HL-60/S4 (cell line): ENCODE measurements around the gene ATRIP.

ENCODE experiments used
- in situ Hi-C: fragments of 300-500 bp; cut with MboI; formaldehyde crosslinking; loops from 2 replicates; pipeline ENCODE4 v1.14.3; 2022; ENCODE audit warnings: low sequenced_read_pairs

Gene ATRIP

DNA sequence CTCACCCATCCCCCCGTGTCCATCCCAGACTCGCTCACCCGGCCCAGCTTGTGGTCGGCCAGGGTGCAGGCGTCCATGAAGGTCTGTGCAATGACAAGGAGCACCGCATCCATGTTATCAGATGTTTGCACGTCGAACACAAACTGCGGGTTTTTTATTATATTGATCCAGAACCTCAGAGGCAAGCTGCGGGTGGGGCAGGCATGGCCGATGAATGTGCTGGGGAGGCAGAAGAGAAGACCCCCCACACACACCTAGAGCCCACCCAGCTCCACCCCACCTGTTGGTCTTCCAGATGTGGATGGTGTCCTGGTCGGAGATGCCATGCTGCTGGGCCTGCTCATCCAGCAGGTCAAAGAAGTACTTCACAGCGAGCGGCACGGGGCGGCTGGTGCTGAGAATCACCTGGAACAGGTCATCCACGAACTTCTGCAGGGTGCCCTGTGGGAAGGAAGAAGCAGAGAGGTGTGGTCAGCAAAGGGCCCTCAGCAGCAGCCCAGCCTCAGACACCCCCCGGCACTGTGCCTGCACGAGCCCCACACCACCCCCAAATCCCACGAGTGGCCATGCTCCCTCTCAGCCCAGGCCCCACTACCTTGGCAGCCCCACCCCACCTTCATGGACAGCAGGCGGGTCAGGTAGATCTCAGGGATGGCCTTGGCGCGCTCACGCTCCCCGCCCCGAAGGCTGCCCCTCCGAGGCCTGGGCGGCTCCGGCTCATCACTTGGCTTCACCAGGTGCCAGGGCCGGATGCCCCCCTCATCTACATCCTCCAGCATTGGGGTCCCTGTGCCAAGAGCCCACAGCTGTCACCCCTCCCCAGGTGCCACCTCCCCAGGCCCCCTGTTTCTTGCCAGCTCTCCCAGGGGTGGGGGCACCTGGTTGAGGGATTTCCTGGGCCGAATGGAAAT lies 37.0 kb upstream of the ATRIP start:
- in situ Hi-C loops = no loop called here

DNA sequence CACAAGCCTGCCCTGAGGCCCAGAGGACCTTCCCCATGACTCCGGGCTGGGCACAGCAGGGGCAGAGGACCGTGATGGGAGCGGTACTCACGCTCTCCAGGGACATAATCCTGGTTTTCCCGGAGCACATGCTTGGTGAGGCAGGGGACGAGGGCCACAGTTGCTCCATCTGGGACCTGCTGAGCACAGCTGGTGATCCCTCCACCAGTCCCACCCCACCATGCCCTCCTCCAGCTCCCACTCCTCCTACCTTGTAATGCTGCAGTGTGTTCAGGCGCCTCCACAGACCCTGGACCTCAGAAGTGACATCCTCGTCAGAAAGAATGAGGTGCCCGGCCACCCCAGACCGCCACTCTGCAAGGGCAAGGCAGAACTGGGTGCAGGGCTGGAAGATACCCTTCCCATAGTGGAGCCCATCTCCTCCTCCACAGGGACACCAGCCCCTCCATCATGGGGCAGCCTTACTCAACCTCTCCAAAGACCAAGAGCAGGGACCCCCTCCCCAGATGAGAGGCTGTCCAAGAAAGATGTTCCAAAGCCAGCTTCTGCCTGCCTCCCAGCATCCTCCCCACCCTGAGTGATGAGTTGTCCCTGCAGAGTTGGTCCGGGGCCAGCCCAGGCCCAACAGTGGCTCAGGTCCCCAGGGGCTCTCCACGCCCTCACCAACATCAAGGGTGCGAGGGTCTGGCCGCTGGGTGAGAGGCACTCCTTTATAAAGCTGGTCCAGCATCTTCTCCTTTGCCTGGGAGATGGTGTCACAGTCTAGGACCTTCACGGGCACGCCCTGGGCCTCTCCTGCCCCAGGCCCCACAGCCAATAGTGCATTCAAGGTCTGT lies 36.1 kb upstream of the ATRIP start:
- in situ Hi-C loops = no loop called here

DNA sequence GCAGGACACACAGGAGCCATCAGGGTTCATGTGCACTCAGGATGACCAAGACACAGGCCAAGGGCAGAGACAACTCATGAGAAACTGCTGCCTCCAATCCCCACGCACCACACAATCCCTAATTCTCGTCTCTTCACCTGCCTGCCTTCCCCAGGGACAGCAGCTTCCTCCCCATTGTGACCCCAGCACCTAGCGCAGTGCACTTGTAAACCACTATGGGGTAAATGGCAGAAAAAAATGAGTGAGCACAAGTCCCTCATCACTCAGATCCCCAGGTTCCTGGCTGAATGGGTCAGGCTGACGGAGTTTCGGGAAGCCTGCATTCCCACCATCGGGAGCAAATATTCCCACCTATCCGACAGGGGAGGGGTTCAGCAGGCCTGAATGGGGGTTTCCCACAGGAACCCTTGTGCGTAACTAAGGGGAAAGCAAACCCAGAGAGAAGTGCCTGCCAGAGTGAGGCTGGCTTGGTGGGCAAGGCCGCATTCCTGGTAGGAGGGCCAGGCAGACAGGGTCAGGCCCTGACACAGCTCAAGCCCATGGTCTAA lies 35.4 kb upstream of the ATRIP start:
- in situ Hi-C loops = no loop called here

DNA sequence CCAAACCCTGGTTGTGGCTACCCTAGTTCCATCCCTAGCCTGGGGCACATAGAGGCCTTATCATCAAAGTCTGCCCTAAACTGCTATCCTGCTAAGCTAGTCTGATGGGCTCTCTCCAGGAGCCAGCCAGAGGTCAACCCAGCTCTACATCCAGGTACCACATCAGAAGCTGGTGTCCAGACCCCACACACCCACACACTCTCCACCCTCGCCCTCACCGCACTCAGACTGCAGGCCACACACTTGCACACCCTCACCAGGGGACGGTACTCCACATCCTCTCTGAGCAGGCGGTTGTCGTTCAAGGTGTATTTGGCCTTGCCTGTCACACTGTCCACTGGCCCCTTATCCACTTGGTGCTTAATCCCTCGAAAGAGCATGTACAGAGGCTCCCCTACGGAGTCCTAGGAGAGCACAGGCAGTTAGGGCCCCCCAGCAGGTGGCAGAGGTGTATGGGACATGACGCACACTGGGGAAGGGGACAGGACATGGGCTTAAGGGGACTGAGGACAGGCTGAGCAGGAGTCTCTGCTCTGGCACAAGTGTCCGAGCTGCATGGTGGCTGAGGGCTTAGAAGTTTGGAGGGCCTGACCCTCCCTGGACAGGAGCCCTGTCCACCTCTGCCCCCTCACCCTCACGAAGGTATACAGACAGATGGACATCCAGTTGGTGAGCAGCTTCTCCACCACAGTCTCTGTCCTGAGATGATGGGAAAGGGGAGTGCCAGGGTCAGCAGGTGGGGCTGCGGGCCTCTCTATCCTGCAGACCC lies 34.7 kb upstream of the ATRIP start:
- in situ Hi-C loops = no loop called here

DNA sequence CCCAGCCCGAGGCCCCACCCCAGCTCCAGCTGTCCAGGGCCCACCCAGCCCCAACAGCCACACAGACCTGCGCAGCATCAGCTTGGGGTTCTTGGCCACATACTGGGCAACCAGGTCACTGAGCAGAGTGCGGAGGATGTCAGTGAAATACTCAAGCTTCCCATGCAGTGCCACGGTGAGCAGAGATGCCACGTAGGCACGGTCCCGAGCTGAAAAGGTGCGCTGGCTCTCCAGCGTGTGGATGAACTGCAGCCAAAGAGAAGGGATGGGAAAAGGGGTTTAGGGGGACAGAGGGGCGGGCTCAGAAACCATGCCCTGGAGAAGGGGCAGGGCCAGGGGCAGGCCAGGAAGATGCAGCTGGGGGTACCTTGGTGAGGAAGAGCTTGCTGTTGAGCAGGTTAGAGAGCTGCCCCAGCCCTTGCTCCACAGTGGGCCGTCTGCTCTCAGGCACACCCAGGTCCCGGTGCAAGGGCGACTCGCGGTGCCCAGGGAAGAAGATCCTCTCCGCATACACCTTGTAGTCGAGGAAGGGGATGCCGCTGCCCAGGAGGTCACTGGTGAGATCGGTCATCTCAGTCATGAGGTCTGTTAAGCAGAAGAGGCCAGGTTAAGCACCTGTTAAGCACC lies 34.0 kb upstream of the ATRIP start:
- in situ Hi-C loops = no loop called here

DNA sequence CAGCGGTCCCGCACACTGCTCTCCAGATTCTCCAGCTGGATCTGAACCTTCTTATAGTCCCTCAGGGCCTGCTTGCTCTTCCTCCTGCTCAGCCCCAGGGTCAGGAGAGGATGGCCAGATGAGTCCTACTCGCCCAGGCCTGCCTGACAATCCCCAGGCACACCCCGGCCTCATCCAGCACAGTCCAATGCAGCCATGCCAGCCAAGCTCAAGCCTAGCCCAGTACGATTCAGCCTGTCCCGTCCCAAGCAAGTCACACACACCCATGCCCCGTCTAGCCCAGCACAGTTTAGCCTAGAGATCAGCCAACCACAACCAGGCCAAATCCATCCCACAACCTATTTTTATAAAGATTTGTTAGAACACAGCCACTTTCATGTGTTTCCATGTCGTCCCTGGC lies 33.5 kb upstream of the ATRIP start:
- in situ Hi-C loops = no loop called here

DNA sequence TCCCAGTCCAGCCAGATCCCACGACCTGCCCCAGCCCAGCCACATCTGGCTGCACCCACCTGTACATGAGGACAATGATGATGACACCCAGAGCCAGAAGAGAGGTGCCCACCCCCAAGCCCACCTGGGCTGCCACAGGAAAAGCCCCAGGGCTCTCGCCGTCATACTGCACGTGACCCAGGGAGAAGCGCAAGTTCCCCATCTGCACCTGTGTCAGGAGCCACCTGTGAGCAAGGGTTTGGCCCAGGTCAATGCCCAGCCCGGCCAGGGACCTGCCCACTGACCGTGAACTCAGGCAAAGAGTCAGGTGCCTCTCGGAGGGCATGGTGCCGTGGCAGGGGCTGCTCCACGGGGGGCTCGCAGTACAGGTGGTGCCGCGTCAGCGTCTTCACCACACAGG lies 32.9 kb upstream of the ATRIP start:
- in situ Hi-C loops = no loop called here

DNA sequence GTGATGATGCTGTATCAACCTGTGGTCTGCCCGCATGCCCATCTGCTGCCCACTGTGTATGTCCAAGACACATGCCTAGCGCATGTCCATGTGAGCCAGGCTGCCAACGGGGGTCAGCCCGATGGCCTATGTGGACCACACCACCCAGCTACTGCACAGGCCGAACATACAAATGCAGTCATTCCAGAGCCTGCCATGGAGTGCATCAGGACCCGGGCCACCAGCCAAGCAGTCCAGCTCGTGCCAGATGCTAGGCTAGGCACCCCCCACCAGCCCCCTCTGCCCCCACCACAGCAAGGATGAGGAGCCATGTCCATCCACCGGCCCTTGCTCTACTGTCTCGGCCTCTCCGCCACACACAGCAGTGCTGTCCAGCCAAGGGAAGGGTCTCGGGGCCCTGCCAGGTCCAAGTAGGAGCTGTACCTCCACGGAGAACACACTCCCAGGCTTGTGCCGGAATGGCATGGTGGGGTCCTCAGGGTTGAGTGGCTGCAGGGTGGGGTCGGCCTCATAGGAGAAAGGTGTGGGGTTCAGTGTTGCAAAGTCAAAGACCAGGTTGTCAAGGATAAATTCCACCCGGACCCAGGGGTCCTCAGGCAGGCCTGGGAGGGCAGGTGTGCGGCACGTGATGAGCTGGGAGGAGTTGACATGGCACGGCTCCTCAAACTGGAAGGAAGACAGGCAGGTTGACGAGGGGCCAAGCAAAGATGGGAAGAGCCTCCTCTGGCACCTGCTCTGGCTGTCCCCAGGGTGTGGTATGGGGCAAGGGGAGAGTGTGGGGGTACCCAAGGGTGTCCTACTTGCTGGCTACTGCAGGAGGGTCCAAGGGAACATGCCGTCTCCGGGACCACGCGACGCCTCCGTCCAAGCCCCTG lies 31.9 kb upstream of the ATRIP start:
- in situ Hi-C loops = no loop called here

DNA sequence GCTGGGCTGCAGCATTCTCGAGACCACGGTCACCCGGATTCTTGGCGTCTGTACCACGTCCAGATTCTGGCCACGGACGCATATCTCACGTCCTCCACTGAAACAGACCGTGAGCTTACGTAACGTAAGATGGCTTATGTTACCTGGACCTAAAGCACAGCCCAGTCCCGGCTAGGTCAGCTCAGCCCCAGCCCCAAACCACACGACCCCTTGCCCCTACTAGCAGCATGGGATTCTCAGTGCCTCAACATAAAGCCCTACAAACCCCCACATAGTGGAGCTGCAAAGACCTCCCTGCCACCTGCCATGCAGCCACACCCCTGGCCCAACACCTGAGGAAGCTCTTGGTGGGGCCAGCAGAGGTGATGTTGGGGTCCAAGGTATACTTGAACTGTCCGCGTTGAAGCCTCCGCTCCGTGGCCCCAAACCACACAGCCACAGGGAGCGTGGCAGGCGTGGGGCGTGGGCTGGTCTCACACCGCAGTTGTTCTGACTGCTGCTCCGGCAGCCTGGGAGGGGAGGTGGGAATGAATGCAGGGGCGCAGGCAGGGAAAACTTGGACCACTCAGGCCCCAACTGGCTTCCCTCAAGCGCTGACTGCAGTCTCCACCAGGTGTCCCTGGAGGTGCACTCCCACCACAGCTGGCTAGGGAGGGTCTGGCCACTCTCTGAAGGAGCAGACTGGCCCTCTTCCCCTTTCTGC lies 31.1 kb upstream of the ATRIP start:
- in situ Hi-C loops = no loop called here

DNA sequence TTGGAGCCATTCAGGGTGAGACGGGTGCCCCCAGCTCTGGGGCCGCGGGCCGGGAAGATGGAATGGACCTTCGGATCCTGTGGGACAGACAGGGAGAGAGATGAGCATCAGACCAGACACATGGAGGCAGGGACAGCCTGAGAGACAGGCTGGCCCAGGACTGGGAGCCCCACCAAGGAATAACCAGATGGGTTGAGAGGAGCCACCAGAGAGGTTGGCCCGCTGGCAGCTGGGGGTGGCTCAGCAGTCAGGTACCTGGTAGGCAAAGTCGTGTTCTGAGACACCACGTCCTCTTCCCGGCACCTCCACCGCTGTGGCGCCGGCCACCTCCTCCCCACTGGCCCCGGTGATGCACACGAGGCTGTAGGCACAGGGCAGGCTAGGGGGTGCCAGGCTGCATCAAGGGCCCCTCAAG lies 30.4 kb upstream of the ATRIP start:
- in situ Hi-C loops = no loop called here

DNA sequence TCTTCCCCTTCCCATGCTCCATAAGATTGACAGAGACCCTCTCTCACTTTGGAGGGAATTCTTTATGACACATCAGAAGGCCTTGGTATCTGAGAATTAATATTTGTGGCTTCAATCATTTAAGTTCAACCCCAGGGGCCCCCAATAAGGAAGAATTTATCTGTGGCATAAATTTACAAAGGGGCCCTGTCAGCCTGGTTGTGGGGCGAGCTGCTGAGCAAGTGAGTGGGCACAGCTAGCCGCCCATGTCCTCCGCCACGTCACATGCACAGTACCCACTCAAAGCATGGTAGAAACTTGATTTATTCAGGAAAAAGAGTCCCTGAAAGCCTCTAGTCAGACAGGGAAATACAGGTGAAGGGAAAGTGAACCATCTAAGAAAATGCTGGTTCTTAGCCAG lies 30.0 kb upstream of the ATRIP start:
- in situ Hi-C loops = no loop called here

DNA sequence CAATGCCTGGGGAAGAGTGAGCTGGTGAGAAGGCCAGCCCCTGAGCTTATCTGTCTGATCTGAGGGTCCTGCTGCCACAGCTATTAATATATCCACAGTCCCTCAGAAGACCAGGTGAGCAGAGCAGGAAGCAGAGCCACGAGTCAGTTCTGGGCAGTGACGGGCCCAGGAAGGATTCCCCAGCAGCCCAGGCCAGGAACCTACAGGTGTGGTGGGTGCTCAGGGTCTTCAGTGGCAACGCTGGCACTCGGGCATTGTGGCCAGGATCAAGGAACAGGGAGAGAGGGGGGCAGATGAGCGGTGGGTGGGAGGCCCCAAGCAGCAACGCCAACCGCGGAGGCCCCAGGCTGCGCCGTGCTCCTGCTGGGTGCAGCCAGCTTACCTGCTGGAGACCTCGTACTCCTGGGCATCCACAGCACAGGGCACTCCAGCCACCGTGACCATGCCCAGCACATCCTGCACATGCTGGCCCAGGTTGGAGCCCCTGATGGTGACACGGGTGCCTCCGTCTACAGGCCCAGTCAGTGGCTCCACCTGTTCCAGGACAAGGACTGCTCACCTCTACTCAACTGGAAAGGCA lies 28.9 kb upstream of the ATRIP start:
- in situ Hi-C loops = no loop called here

DNA sequence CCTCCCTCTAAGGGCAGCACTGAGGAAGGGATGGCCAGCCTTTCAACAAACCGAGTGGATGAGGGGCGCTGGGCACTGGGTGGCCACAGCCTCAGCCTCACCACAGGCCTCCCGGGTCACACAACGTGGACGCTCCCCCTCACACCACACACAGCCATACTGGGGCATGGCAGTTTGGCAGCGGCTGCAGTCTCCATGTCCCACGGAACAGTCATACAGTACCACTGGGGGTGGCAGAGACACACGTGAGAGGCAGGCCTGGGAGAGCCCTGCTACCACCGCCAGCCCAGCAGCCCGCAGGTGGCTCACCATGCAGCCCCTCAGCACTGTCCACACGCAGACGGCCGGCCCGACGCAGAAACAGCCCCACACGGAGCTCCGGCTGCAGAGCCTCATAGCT lies 28.4 kb upstream of the ATRIP start:
- in situ Hi-C loops = no loop called here

DNA sequence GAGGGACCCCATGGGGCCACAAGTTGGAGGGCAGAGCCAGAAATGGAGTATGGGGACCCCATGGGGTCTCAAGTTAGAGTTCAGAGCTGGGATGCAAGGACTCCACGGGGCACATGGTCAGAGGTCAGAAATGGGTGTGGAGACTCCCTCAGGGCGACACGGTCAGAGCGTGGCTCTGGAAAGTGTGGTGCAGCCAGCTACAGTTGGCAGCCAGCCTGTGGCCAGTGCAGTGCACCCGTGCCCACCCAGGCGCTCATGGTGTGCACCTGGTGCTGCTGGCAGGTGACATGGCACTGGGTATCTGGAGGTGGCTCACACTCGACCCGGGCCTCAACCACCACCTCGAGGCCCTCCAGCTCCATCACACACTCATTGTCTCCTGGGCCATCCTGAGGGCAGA lies 27.9 kb upstream of the ATRIP start:
- in situ Hi-C loops = no loop called here

DNA sequence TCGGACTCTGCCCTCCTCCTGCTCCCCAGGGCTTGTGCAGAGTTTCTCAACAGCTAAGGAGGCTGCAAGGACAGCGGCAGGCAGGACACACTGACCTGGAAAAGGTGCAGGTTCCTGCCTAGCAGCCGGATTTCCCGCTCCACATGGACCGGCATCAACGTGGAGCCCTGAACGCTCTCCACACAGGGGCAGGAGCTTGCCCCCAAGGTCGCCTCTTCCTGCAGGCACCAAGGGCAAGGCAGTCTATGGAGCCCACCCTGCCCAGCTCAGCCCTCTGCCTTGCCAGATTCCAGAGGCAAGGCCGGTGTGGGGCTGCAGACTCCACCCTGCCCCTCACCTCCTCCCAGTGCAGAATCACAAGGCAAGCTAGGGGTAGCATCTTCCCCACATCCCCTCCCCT lies 27.4 kb upstream of the ATRIP start:
- in situ Hi-C loops = no loop called here

DNA sequence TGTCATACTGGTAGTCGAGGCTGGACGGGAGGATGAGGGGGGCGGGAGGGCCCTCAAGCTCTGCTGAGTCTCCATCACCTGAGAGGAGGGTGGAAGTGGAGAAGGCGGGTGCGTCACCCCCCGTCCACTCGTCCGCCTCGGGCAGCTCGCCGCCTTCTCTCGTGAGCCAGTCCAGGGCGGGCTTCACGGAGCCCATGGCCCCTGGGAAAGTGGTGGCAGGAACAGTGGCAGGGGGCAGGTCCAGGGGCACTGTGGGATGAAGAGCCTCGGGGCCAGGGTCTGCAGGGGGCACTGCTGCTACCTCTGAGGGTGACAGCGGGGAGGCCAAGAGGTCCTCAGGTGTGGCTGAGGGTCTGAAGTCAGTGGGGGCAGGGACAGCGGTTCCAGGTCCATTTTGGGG lies 26.9 kb upstream of the ATRIP start:
- in situ Hi-C loops = no loop called here

DNA sequence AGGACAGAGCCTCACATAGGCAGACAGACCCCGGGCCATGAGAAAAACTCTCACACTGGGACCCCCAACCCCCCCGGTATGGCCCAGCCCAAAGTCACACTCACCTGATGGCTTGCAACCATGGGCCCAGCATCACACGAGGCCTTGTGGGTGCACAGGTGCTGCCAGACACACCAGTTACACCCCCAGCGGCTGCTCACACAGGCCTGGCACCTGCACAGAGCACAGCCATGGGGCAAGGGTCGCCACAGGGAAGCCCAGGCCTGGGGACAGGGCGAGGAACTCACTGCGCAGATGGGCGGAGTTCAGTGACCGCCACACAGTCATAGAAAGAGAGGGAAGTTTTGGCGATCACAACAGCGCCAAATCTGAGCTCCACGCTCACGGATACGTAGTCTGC lies 26.0 kb upstream of the ATRIP start:
- in situ Hi-C loops = no loop called here

DNA sequence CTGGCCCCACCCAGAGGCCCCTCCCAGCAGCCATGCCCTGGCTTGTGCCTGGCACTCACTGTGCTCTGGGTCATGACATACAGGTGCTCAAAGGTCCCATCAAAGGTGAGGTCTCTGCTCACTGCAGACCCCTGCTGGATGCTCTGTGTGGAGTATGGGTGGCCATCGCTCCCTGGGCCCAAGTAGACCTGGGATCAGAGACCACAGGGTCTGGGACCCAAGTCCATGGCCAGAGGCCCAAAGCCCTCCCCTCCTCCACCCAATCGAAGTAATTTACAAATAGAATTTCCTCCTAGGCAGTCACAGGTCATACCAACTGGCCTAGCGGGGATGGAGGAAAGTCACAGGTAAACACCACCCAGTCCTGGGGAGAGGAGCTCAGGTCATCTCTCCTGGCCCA lies 24.3 kb upstream of the ATRIP start:
- in situ Hi-C loops = no loop called here

DNA sequence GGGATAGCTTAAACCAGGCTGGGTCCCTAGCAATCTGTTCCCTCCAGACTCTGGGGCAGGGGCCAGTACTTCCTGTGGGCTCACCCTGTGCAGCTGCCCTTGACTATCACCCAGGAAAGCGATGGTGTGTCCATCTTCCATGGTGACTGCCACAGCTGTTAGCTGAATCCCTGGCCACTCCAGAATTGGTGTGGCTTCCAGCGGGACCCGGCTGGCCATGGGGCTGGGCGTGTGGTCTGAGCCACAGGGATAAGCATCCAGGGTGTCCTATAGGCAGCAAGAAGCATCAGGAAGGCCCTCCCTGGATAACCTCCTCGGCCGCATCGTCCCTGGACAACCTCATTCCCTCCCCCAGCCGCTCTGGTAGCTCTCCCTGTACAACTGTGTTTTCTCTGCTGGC lies 23.9 kb upstream of the ATRIP start:
- in situ Hi-C loops = no loop called here
